Measurements from ENCODE around the gene DBNDD1.
A peak's percentile ranks its signal among the peaks of the same experiment; 100 is the strongest.
"Not testable (repeated sequence)": the region's sequence is repeated elsewhere in the genome, so short reads cannot be mapped to it uniquely, and the experiment has no call there.

DBNDD1 gene

GRCh38 chr16:89986600-89986999, 32.7 kb downstream of the DBNDD1 start:
- DNase-seq: no peak

GRCh38 chr16:89985219-89985618, 34.0 kb downstream of the DBNDD1 start:
- DNase-seq: no peak

- DNase-seq: no peak
These were observed 35.0 kb downstream of the DBNDD1 start for GRCh38 chr16:89984216-89984615.

GRCh38 chr16:89983536-89983935, 35.7 kb downstream of the DBNDD1 start:
- no peak for DNase-seq

GRCh38 chr16:89982318-89982717, 36.9 kb downstream of the DBNDD1 start:
- no peak for DNase-seq

- no peak for DNase-seq
These were observed 37.8 kb downstream of the DBNDD1 start for GRCh38 chr16:89981414-89981813.

GRCh38 chr16:89974870-89975269, 44.4 kb downstream of the DBNDD1 start:
- no peak for DNase-seq

GRCh38 chr16:89973654-89974335, 45.5 kb downstream of the DBNDD1 start:
- no peak for DNase-seq

GRCh38 chr16:89973235-89973634, 46.0 kb downstream of the DBNDD1 start:
- DNase-seq: no peak

GRCh38 chr16:89972244-89973234, 46.7 kb downstream of the DBNDD1 start:
- peak; percentile 83 for DNase-seq

GRCh38 chr16:89971495-89972243, 47.6 kb downstream of the DBNDD1 start:
- no peak for DNase-seq

- no peak for DNase-seq
These were observed 49.4 kb downstream of the DBNDD1 start for GRCh38 chr16:89969741-89970410.

GRCh38 chr16:89968074-89968473, 51.2 kb downstream of the DBNDD1 start:
- DNase-seq: not testable (repeated sequence)

GRCh38 chr16:89967436-89967835, 51.8 kb downstream of the DBNDD1 start:
- not testable (repeated sequence) for DNase-seq

- no peak for DNase-seq
These were observed 52.5 kb downstream of the DBNDD1 start for GRCh38 chr16:89966756-89967155.

- DNase-seq: no peak
These were observed 53.6 kb downstream of the DBNDD1 start for GRCh38 chr16:89965447-89966225.

- no peak for DNase-seq
These were observed 55.1 kb downstream of the DBNDD1 start for GRCh38 chr16:89964201-89964600.

- no peak for DNase-seq
These were observed 56.3 kb downstream of the DBNDD1 start for GRCh38 chr16:89962754-89963498.

GRCh38 chr16:89961920-89962319, 57.3 kb downstream of the DBNDD1 start:
- no peak for DNase-seq

- no peak for DNase-seq
These were observed 58.3 kb downstream of the DBNDD1 start for GRCh38 chr16:89960966-89961365.

- no peak for DNase-seq
These were observed 60.7 kb downstream of the DBNDD1 start for GRCh38 chr16:89958596-89958995.
